ENCODE data around the gene MEIS3.

The MEIS3 gene

DNA sequence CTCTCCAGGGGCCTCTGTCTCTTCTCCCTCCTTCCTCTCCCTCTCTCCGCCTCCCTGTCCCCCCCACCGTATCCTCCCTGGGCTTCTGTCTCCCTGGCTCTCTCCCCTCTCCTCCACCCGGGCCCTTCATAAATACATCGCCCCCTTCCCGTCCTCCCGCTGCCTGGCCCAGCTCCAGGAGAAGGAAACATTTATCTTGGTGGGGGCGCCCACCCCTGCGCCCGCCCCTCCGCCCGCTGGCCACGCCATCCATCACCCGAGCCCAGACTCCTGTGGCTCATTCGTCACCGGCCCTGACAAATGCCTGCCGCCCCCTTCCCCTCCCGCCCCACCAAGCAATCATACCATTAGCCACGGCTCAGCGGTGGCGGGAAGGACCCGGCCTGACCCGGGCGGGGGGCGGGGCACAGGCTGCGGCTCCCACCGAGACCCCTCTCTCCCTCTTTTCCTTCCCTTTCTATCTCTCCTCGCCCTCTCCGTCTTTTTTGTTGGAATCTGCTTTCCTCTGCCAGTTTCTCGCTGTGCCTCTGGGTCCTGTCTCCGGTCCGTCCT is 2.6 kb upstream of the MEIS3 start:
- no peak overlapping the region for H4K91ac ChIP-seq (ENCODE audit: low read length)
- H3K4me1 ChIP-seq (ENCODE audit: control insufficient read depth, insufficient read depth, low read depth, low read length), result peaks cover 15% of the 10 kb centered on the region
- H4K8ac ChIP-seq (ENCODE audit: low read length), result no peak overlapping the region
- no peaks in the 10 kb centered on the region for H3K79me1 ChIP-seq (replicated peaks; ENCODE audit: low read length, poor library complexity, severe bottlenecking)
- no peak overlapping the region for H3K14ac ChIP-seq (ENCODE audit: low read length in 2 of 2)
- peak overlapping the region in 1 of 2 experiments; percentile 16 for H3K23ac ChIP-seq (ENCODE audit: low read length in 2 of 2)
- no peaks in the 10 kb centered on the region for H3K9me3 ChIP-seq (ENCODE audit: control insufficient read depth, low read length)
- H3K4me2 ChIP-seq (ENCODE audit: low read length, poor library complexity, severe bottlenecking), result no peak overlapping the region
- H2BK120ac ChIP-seq (ENCODE audit: low read depth, low read length), result no peak overlapping the region
- H2BK12ac ChIP-seq (ENCODE audit: low read length in 2 of 2), result no peak overlapping the region
- no peak overlapping the region for H2AK5ac ChIP-seq (ENCODE audit: low read length, severe bottlenecking)
- no peak overlapping the region for H3K18ac ChIP-seq (ENCODE audit: low read depth in 1 of 2, low read length in 2 of 2)
- no peaks in the 10 kb centered on the region for H3K36me3 ChIP-seq (ENCODE audit: control insufficient read depth in 1 of 2, insufficient read depth in 2 of 2, low read depth in 1 of 2, low read length in 2 of 2)
- H2BK15ac ChIP-seq (ENCODE audit: low read depth, poor library complexity, severe bottlenecking), result peak overlapping the region; percentile 62
- H2BK5ac ChIP-seq (ENCODE audit: low read depth, low read length, poor library complexity, severe bottlenecking), result no peak overlapping the region
- H3K9ac ChIP-seq (ENCODE audit: low read length), result no peak overlapping the region
- peaks cover 76 to 79% of the 10 kb centered on the region in 2 experiments for H3K27me3 ChIP-seq (ENCODE audit: control insufficient read depth in 1 of 2, insufficient read depth in 1 of 2, low read length in 2 of 2)
- H3K4ac ChIP-seq (ENCODE audit: low read depth in 1 of 2, low read length in 2 of 2), result no peak overlapping the region
- H3K4me3 ChIP-seq (ENCODE audit: insufficient read depth in 1 of 2, low read depth in 1 of 2, low read length in 2 of 2), result no peak overlapping the region
- no peak for DNase-seq
- no peak overlapping the region for H3K27ac ChIP-seq (ENCODE audit: low read length, poor library complexity, severe bottlenecking)
- H2AFZ ChIP-seq (ENCODE audit: low read depth, low read length), result no peak overlapping the region
- WGBS, result 1% methylated on average over 31 of the region's 31 CpGs

DNA sequence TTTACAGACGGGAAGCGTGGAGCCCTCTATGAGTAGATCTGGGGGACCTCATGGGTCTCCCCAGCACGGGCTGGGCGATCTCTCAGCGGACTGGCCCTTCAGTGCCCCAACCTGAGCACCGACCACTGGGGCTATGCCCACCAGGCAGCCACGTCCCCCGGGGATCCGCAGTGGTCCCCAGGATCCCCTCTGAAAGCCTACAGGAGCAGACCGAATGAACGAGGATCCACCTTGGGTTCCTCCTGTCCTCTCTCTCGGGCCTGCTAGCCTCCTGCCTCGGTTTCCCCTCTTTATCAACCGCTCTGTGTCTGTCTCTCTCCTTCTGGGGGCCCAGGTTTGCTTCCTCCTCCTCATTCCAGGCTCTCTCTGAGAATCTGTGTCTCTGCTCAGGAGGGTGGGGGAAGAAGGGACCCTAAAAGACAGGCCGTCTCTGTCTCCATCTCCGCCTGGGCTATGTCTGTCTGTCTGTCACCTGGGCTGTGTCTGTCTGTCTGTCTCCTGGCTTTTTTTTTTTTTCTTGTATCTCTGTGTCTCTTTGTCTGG is 2.0 kb upstream of the MEIS3 start:
- Histone ChIP-seq H2BK15ac (ENCODE audit: low read depth, poor library complexity, severe bottlenecking) (no peak overlapping the region), H3K4ac (ENCODE audit: low read depth in 1 of 2, low read length in 2 of 2) (no peak overlapping the region), H2BK5ac (ENCODE audit: low read depth, low read length, poor library complexity, severe bottlenecking) (no peak overlapping the region), H4K8ac (ENCODE audit: low read length) (no peak overlapping the region), H3K27me3 (ENCODE audit: control insufficient read depth in 1 of 2, insufficient read depth in 1 of 2, low read length in 2 of 2) (peaks cover 78 to 82% of the 10 kb centered on the region in 2 experiments), H3K14ac (ENCODE audit: low read length in 2 of 2) (no peak overlapping the region), H3K9ac (ENCODE audit: low read length) (no peak overlapping the region), H3K4me2 (ENCODE audit: low read length, poor library complexity, severe bottlenecking) (no peak overlapping the region), H3K27ac (ENCODE audit: low read length, poor library complexity, severe bottlenecking) (no peak overlapping the region), H2BK12ac (ENCODE audit: low read length in 2 of 2) (peak overlapping the region in 1 of 2 experiments; percentile 67), H3K4me3 (ENCODE audit: insufficient read depth in 1 of 2, low read depth in 1 of 2, low read length in 2 of 2) (no peak overlapping the region), H3K4me1 (ENCODE audit: control insufficient read depth, insufficient read depth, low read depth, low read length) (peaks cover 15% of the 10 kb centered on the region), H2AK5ac (ENCODE audit: low read length, severe bottlenecking) (no peak overlapping the region), H3K9me3 (ENCODE audit: control insufficient read depth, low read length) (no peaks in the 10 kb centered on the region), H2AFZ (ENCODE audit: low read depth, low read length) (no peak overlapping the region), H3K23ac (ENCODE audit: low read length in 2 of 2) (no peak overlapping the region), H3K36me3 (ENCODE audit: control insufficient read depth in 1 of 2, insufficient read depth in 2 of 2, low read depth in 1 of 2, low read length in 2 of 2) (peaks cover 0 to under 1% of the 10 kb centered on the region in 2 experiments), H4K91ac (ENCODE audit: low read length) (no peak overlapping the region), H2BK120ac (ENCODE audit: low read depth, low read length) (no peak overlapping the region), H3K79me1 (replicated peaks; ENCODE audit: low read length, poor library complexity, severe bottlenecking) (no peaks in the 10 kb centered on the region), H3K18ac (ENCODE audit: low read depth in 1 of 2, low read length in 2 of 2) (no peak overlapping the region)
- DNase-seq, result no peak
- 21% methylated on average over 13 of the region's 16 CpGs for WGBS

DNA sequence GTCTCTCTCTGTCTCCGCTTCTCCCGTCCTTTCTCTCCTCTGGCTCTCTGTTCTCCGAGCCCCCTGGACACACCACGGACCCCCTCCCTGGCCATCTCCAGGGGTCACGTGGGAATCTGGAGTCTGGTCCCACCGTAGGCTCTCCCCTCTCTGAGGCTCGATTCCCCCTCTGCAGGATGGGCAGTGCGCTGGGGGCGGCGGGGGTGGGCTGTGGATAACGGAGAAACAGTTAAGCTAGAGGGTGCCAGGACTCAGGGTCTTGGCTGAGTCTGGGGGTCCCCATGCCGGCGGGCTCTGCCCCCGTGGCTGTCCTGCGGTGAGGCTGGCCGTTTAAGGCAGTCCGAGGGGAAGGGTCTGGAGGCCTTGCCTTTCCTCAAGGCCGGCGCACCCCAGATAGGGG is 462 bp upstream of the MEIS3 start:
- no peak overlapping the region for H3K9ac ChIP-seq (ENCODE audit: low read length)
- H4K8ac ChIP-seq (ENCODE audit: low read length), result peak overlapping the region; percentile 47
- H3K27ac ChIP-seq (ENCODE audit: low read length, poor library complexity, severe bottlenecking), result no peak overlapping the region
- no peak overlapping the region for H2AK5ac ChIP-seq (ENCODE audit: low read length, severe bottlenecking)
- H3K9me3 ChIP-seq (ENCODE audit: control insufficient read depth, low read length), result no peaks in the 10 kb centered on the region
- H3K23ac ChIP-seq (ENCODE audit: low read length in 2 of 2), result no peak overlapping the region
- peaks cover 0 to 5% of the 10 kb centered on the region in 2 experiments for H3K36me3 ChIP-seq (ENCODE audit: control insufficient read depth in 1 of 2, insufficient read depth in 2 of 2, low read depth in 1 of 2, low read length in 2 of 2)
- WGBS, result 4% methylated on average over 15 of the region's 19 CpGs
- no peak overlapping the region for H3K4me2 ChIP-seq (ENCODE audit: low read length, poor library complexity, severe bottlenecking)
- DNase-seq, result no peak
- H2BK15ac ChIP-seq (ENCODE audit: low read depth, poor library complexity, severe bottlenecking), result no peak overlapping the region
- H3K18ac ChIP-seq (ENCODE audit: low read depth in 1 of 2, low read length in 2 of 2), result peak overlapping the region in 1 of 2 experiments; percentile 56
- H4K91ac ChIP-seq (ENCODE audit: low read length), result no peak overlapping the region
- no peak overlapping the region for H3K4me3 ChIP-seq (ENCODE audit: insufficient read depth in 1 of 2, low read depth in 1 of 2, low read length in 2 of 2)
- H3K14ac ChIP-seq (ENCODE audit: low read length in 2 of 2), result no peak overlapping the region
- H2AFZ ChIP-seq (ENCODE audit: low read depth, low read length), result no peak overlapping the region
- H3K27me3 ChIP-seq (ENCODE audit: control insufficient read depth in 1 of 2, insufficient read depth in 1 of 2, low read length in 2 of 2), result peaks cover 67 to 83% of the 10 kb centered on the region in 2 experiments
- H2BK5ac ChIP-seq (ENCODE audit: low read depth, low read length, poor library complexity, severe bottlenecking), result no peak overlapping the region
- H2BK12ac ChIP-seq (ENCODE audit: low read length in 2 of 2), result no peak overlapping the region
- H3K79me1 ChIP-seq (replicated peaks; ENCODE audit: low read length, poor library complexity, severe bottlenecking), result no peaks in the 10 kb centered on the region
- peaks cover 15% of the 10 kb centered on the region for H3K4me1 ChIP-seq (ENCODE audit: control insufficient read depth, insufficient read depth, low read depth, low read length)
- H3K4ac ChIP-seq (ENCODE audit: low read depth in 1 of 2, low read length in 2 of 2), result no peak overlapping the region
- peak overlapping the region; percentile 83 for H2BK120ac ChIP-seq (ENCODE audit: low read depth, low read length)

DNA sequence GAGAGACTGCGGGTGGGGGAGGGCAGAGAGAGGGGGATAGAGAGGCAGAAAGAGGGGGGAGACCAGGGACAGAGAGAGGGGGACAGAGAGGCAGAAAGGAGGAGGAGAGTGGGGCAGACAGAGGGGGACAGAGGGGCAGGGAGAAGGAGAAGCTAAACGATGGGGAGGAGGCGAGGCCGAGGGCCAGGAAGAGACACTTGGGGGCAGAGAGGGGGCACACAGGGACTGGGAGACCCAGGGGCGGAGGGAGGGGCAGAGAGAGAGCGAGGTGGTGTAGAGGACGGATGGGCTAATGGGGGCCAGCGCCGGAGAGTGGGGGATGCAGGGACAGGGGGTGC is 666 bp downstream of the MEIS3 start:
- Histone ChIP-seq H2BK12ac (ENCODE audit: low read length in 2 of 2) (peak overlapping the region in 1 of 2 experiments; percentile 42), H3K36me3 (ENCODE audit: control insufficient read depth in 1 of 2, insufficient read depth in 2 of 2, low read depth in 1 of 2, low read length in 2 of 2) (peaks cover 7 to 12% of the 10 kb centered on the region in 2 experiments), H2BK120ac (ENCODE audit: low read depth, low read length) (no peak overlapping the region), H2BK5ac (ENCODE audit: low read depth, low read length, poor library complexity, severe bottlenecking) (no peak overlapping the region), H3K4me2 (ENCODE audit: low read length, poor library complexity, severe bottlenecking) (peak overlapping the region; percentile 68), H3K4ac (ENCODE audit: low read depth in 1 of 2, low read length in 2 of 2) (peak overlapping the region; percentile 24 to 44), H4K8ac (ENCODE audit: low read length) (no peak overlapping the region), H3K9me3 (ENCODE audit: control insufficient read depth, low read length) (no peaks in the 10 kb centered on the region), H3K23ac (ENCODE audit: low read length in 2 of 2) (peak overlapping the region in 1 of 2 experiments; percentile 73), H3K14ac (ENCODE audit: low read length in 2 of 2) (peak overlapping the region in 1 of 2 experiments; percentile 94), H2AK5ac (ENCODE audit: low read length, severe bottlenecking) (no peak overlapping the region), H2BK15ac (ENCODE audit: low read depth, poor library complexity, severe bottlenecking) (peak overlapping the region; percentile 54), H3K4me3 (ENCODE audit: insufficient read depth in 1 of 2, low read depth in 1 of 2, low read length in 2 of 2) (peak overlapping the region; percentile 56 to 77), H3K18ac (ENCODE audit: low read depth in 1 of 2, low read length in 2 of 2) (peak overlapping the region; percentile 58 to 91), H3K79me1 (replicated peaks; ENCODE audit: low read length, poor library complexity, severe bottlenecking) (no peaks in the 10 kb centered on the region), H4K91ac (ENCODE audit: low read length) (peak overlapping the region; percentile 82), H3K4me1 (ENCODE audit: control insufficient read depth, insufficient read depth, low read depth, low read length) (peaks cover 15% of the 10 kb centered on the region), H2AFZ (ENCODE audit: low read depth, low read length) (no peak overlapping the region), H3K9ac (ENCODE audit: low read length) (peak overlapping the region; percentile 75), H3K27me3 (ENCODE audit: control insufficient read depth in 1 of 2, insufficient read depth in 1 of 2, low read length in 2 of 2) (peaks cover 57 to 78% of the 10 kb centered on the region in 2 experiments), H3K27ac (ENCODE audit: low read length, poor library complexity, severe bottlenecking) (no peak overlapping the region)
- DNase-seq, result no peak
- 3% methylated on average over 9 of the region's 9 CpGs for WGBS

Measured in mesenchymal stem cell (in vitro differentiated cells and primary cell).